22Rv1 (cell line): ENCODE data around the gene PTCHD1.

Experiments used
- ZFX ChIP-seq: fragments of 450-650 bp; IDR thresholded peaks from 2 replicates; pipeline ENCODE4 v1.6.1; 2017; ENCODE audit warnings: antibody characterized with exemption, borderline replicate concordance
- TF ChIP-seq, protein P1 (sequence below): fragments of 450-650 bp; IDR thresholded peaks from 2 replicates; pipeline ENCODE4 v1.5.1; 2017; ENCODE audit warnings: mild to moderate bottlenecking

DNA sequence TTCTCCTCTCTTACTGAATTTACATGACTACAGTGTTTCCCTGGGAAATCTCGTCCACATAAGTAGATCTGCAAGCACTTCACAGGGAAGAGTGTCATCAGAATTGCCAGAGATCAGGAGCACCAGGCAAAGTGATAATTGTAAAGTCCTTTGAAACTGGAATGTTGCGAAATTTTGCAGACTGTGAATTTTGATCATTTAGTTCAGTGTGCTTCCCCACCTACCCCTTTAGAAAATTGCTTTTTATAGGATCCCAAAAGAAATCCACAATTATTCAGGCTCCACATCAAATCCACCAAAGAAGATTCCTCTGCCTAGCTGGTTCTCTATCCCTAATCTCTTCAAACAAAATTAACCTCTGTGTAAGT lies 10.2 kb downstream of the PTCHD1 start:
- TF ChIP-seq, protein P1, sequence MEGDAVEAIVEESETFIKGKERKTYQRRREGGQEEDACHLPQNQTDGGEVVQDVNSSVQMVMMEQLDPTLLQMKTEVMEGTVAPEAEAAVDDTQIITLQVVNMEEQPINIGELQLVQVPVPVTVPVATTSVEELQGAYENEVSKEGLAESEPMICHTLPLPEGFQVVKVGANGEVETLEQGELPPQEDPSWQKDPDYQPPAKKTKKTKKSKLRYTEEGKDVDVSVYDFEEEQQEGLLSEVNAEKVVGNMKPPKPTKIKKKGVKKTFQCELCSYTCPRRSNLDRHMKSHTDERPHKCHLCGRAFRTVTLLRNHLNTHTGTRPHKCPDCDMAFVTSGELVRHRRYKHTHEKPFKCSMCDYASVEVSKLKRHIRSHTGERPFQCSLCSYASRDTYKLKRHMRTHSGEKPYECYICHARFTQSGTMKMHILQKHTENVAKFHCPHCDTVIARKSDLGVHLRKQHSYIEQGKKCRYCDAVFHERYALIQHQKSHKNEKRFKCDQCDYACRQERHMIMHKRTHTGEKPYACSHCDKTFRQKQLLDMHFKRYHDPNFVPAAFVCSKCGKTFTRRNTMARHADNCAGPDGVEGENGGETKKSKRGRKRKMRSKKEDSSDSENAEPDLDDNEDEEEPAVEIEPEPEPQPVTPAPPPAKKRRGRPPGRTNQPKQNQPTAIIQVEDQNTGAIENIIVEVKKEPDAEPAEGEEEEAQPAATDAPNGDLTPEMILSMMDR: no peak
- TF ChIP-seq ZFX: no peak
